GM10248 (cell line): ENCODE data around the gene FAM20C.

ENCODE experiments used
- CTCF ChIA-PET: fragments of 300-600 bp; sonication (Branson Sonifier 250); formaldehyde crosslinking; extraction: SDS; loops from one replicate; lab custom pipeline; 2021; ENCODE audit warnings: antibody characterized with exemption; lab: Yijun Ruan, JAX
- POLR2A ChIA-PET: fragments of 350-650 bp; sonication (Branson Sonifier 250); formaldehyde crosslinking; extraction: SDS; loops from one replicate; lab custom pipeline; 2020; ENCODE audit warnings: antibody characterized with exemption; lab: Yijun Ruan, JAX
- DNase-seq: peaks from one replicate; pipeline ENCODE4 v3.0.0; 2012; ENCODE audit errors: extremely low spot score
- CTCF ChIP-seq: IDR thresholded peaks from 2 replicates; pipeline ENCODE4 v1.5.1; 2012; ENCODE audit warnings: mild to moderate bottlenecking, low read depth; ENCODE audit errors: extremely low read depth, missing control alignments, control extremely low read depth

The FAM20C gene

GRCh38 chr7:277228-277627, 84.9 kb downstream of the FAM20C start:
- DNase-seq: no peak
- POLR2A ChIA-PET: no interaction called here

GRCh38 chr7:278081-278480, 85.7 kb downstream of the FAM20C start:
- ChIA-PET CTCF (interaction anchor here (8.7 kb wide), 1 partner anchor 14 kb away, joined by 61 read pairs; no protein-coding TSS in a partner anchor), POLR2A (no interaction called here)
- no peak for DNase-seq
- TF ChIP-seq CTCF: no peak

More at GRCh38 chr7:277228-277627, 84.9 kb downstream of the FAM20C start:
- CTCF ChIA-PET: interaction anchor here (8.7 kb wide), 1 partner anchor 13 kb away, joined by 61 read pairs; no protein-coding TSS in a partner anchor
- TF ChIP-seq CTCF: no peak

GRCh38 chr7:279821-280220, 87.5 kb downstream of the FAM20C start:
- DNase-seq: no peak
- ChIA-PET POLR2A (no interaction called here), CTCF (interaction anchor here (8.7 kb wide), 1 partner anchor 16 kb away, joined by 61 read pairs; no protein-coding TSS in a partner anchor)
- TF ChIP-seq CTCF: no peak

GRCh38 chr7:280461-280860, 88.1 kb downstream of the FAM20C start:
- DNase-seq: no peak
- ChIA-PET CTCF (interaction anchor here (8.7 kb wide), 1 partner anchor 16 kb away, joined by 61 read pairs; no protein-coding TSS in a partner anchor), POLR2A (no interaction called here)
- TF ChIP-seq CTCF: no peak

- no peak for DNase-seq
- no peak for TF ChIP-seq CTCF
- ChIA-PET POLR2A (no interaction called here), CTCF (no interaction called here)
These were observed 89.3 kb downstream of the FAM20C start for GRCh38 chr7:281637-282036.

- ChIA-PET CTCF (interaction anchor here (2.2 kb wide), 1 partner anchor 19 kb away, joined by 7 read pairs; no protein-coding TSS in a partner anchor), POLR2A (no interaction called here)
- no peak for DNase-seq
- no peak for TF ChIP-seq CTCF
These were observed 90.2 kb downstream of the FAM20C start for GRCh38 chr7:282621-283020.
